IPS-18a (cell line): Measurements from ENCODE around the gene TBC1D14.
A peak's percentile ranks its signal among the peaks of the same experiment; 100 is the strongest.

ENCODE experiments used
- H3K27ac ChIP-seq: one replicate; pipeline ENCODE4 v1.5.1; 2013; ENCODE audit warnings: low read length
- H3K27me3 ChIP-seq: one replicate; pipeline ENCODE4 v1.6.1; 2013; ENCODE audit warnings: mild to moderate bottlenecking, low read length; ENCODE audit not compliant: control insufficient read depth, insufficient read depth
- H3K36me3 ChIP-seq: one replicate; pipeline ENCODE4 v1.6.1; 2013; ENCODE audit warnings: low read depth, low read length; ENCODE audit not compliant: control insufficient read depth
- H3K4me1 ChIP-seq: one replicate; pipeline ENCODE4 v1.6.1; 2013; ENCODE audit warnings: low read depth, low read length; ENCODE audit not compliant: control insufficient read depth
- H3K4me3 ChIP-seq: one replicate; pipeline ENCODE4 v1.5.1; 2013; ENCODE audit warnings: low read length
- H3K9ac ChIP-seq: one replicate; pipeline ENCODE4 v1.6.1; 2013; ENCODE audit warnings: mild to moderate bottlenecking, low read length, moderate library complexity
- H3K9me3 ChIP-seq: one replicate; pipeline ENCODE4 v1.6.1; 2013; ENCODE audit warnings: low read depth, low read length; ENCODE audit not compliant: control insufficient read depth

The TBC1D14 gene

DNA sequence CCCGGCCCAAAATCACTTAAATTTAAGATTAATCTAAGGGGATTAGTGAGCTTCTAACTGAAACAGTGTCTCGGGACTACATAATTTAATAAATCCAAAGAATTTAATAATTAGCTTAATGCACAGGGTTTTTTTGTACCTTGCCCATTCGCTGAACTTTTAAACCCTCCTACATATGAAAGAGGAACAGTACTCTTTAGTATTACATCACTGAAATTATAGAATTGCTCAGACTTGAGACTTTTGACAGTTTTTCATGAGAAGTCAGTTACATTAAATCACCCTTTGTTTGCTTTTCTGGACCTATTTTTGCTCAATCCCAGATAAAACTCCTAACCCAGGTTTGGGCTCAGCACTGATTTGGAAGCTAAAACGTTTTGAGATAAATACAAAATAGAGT, 131.1 kb downstream of the TBC1D14 start:
- Histone ChIP-seq H3K4me1 (peaks cover 7% of the 10 kb centered on the region), H3K9me3 (no peaks in the 10 kb centered on the region), H3K9ac (no peak overlapping the region), H3K36me3 (no peaks in the 10 kb centered on the region), H3K27me3 (peaks cover 37% of the 10 kb centered on the region), H3K27ac (no peak overlapping the region), H3K4me3 (no peak overlapping the region)

DNA sequence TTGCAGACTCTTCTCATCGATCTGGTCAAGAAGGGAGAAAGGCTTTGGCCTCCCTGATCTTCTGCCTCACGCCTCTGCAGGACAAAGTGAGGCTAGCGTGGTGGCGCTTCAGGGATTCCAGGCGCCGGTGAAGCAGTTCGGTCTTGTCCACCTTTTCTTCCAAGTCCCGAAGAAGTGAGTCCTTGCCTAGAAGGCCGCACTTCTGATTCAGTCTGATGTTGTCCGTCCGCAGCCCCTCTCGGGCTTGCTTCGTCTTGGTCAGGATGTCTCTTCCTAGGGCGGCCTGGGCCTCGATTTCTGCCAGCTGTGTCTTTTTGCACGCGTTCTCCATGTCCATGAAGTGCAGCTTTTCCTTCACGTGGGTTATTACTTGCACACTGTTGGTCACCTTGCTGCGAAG, 131.6 kb downstream of the TBC1D14 start:
- Histone ChIP-seq H3K27ac (no peak overlapping the region), H3K27me3 (peaks cover 37% of the 10 kb centered on the region), H3K9ac (no peak overlapping the region), H3K36me3 (no peaks in the 10 kb centered on the region), H3K4me1 (peaks cover 7% of the 10 kb centered on the region), H3K4me3 (no peak overlapping the region), H3K9me3 (no peaks in the 10 kb centered on the region)

DNA sequence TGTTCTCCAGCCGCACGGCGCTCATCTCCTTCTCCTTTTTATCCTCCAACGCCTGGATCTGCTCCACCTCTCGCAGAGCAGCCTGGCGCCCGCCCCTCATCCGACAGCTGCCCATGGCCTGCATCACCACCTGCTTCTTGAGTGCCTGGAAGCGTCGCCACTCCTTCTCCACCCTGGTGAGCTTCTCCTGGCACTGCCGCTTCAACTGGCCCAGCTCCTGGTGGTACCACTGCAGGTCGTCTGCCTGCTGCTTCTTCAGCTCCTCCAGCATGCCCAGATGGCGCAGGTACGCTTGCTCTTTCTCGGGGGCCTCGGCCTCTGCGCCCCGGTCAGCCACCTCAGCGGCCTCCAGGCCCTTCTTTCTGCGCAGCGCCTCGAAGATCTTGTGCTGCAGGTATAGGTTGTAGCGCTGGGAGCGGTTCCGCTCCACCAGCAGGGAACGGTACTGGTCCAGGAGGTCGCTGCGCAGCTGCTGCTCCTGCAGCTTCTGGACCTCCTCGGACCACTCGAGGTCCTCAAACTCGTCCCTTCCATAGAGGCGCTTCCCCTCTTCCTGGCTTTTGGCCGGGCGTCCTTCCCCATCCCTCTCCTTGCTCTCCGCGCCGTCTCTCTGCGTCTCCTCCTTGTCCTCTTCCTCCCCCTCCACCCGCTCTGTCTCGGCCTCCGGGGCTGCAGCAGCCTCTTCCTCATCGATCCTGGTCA, 132.3 kb downstream of the TBC1D14 start:
- Histone ChIP-seq H3K27me3 (peaks cover 37% of the 10 kb centered on the region), H3K9ac (no peak overlapping the region), H3K4me3 (peak overlapping the region; percentile 70), H3K36me3 (no peaks in the 10 kb centered on the region), H3K4me1 (peaks cover 7% of the 10 kb centered on the region), H3K9me3 (no peaks in the 10 kb centered on the region), H3K27ac (no peak overlapping the region)

DNA sequence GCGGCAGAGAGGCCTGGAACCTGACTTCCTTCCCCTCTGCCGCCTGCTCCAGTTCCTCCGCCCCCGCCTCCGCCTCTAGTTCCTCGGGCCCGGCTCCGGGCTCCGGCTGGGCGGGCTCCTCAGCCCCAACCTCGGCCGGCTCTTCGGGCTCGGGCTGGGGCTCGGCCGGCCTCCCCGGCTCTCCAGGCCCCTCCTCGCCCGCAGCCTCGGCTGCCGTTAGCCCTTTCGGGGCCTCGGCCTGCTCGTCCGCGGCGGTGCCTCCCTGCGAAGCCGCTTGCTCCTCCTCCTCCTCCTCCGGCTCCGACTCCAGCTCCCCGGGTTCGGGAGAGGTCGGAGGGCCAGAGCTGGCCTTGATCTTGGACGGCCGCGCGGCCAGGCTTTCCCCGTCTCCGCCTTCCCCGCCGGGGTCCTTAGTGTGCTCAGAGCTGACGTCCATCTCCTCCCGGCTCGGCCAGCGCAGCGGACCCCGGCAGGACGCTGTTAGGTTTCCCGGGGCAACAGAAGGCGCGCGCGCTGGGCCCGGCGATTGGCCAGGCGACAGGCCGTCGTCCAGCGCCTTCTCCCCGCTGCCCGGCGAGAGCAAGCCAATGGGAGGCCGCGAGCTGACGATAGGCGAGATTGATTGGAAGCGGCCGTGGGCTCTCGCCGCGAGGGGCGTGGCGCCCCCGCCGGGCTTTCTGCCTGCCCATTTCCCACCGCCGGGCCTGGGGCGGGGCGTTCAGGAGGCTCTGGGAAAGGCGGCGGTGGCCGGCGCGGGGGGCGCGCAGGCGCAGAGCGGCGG, 133.1 kb downstream of the TBC1D14 start:
- H3K9me3 ChIP-seq: no peaks in the 10 kb centered on the region
- H3K27me3 ChIP-seq: peaks cover 37% of the 10 kb centered on the region
- H3K4me3 ChIP-seq: peak overlapping the region; percentile 70
- H3K4me1 ChIP-seq: peaks cover 7% of the 10 kb centered on the region
- H3K9ac ChIP-seq: no peak overlapping the region
- H3K36me3 ChIP-seq: no peaks in the 10 kb centered on the region
- no peak overlapping the region for H3K27ac ChIP-seq

DNA sequence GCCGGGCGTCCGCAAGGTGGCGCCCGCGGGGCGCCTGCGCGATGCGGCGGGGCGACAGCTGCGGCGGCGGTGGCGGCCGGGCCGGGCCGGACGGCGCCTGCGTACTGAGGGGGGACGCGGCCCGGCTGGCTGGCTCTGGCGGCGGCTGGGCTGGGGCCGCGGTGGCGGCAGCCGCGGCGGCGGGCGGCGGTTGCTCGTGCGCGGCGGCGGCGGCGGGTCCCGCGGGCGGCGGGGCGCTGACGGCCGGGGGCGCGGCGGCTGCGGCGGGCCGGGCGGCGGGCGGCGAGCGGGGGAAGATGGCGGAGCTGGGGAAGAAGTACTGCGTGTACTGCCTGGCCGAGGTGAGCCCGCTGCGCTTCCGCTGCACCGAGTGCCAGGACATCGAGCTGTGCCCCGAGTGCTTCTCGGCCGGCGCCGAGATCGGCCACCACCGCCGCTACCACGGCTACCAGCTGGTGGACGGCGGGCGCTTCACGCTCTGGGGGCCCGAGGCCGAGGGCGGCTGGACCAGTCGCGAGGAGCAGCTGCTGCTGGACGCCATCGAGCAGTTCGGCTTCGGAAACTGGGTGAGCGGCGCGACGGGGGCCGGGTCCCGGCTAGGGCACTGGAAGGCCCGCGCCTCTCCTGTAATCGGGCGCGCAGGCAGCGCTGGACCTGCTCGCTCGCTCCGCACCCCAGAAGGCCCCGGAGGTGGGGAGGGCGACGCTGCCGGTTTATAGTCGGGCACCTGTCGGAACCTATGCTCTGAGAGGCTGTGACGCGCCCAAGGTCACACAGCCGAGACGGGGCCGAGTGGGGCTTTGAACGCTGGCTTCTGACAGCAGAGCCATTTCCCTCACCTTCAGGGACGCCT, 133.9 kb downstream of the TBC1D14 start, which contains the start of gene TADA2B:
TADA2B (plus strand) TSS at position 89 of the 853 bp plus-strand sequence; CDS start at position 297, 208 bp downstream.
- H3K9me3 ChIP-seq: no peaks in the 10 kb centered on the region
- H3K4me3 ChIP-seq: peak within 1 kb of the TSS; percentile 84
- peaks cover 37% of the 10 kb centered on the region for H3K27me3 ChIP-seq
- H3K9ac ChIP-seq: peak within 1 kb of the TSS; percentile 67
- H3K27ac ChIP-seq: no peak within 1 kb of the TSS
- no peaks in the 10 kb centered on the region for H3K36me3 ChIP-seq
- peaks cover 7% of the 10 kb centered on the region for H3K4me1 ChIP-seq

DNA sequence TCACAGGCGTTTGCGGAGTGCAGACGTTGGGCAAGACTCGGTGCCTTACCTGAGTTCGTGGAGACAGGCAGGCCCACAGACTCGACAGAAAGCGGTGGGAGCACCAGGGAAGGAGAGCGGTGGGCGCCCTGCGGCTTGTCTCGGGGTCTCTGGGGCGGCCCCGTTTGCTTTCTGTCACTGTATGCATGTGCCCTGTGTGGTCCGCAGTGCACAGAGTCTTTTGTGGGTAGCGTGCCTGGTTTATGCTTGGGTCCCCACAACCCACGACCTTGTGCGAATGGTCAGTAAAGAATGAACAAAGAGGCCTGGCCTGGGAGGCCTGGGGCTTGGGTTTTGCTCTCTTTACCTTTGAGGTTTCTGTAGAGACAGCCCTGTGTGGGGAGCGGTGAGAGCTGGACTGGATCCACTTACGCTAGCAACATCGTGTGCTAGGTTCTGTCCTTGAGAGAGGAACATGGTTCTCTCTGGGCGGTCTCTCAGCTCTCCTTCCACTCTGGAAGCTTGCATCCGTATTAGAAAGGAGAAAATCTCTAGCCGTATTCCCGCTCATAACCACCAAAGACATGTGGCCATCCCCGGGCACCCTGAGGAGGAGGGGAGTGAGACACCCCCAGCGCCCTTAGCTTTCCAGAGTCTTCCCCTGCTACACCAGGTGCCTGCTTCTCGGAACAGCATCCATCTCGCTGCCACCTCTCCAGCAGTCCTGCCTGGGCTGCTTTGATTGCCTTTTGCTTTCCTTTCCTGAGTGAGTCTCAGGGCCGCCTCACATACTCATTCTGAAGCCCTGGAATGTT, 134.7 kb downstream of the TBC1D14 start:
- H3K4me3 ChIP-seq: peak overlapping the region; percentile 84
- peaks cover 7% of the 10 kb centered on the region for H3K4me1 ChIP-seq
- no peak overlapping the region for H3K27ac ChIP-seq

DNA sequence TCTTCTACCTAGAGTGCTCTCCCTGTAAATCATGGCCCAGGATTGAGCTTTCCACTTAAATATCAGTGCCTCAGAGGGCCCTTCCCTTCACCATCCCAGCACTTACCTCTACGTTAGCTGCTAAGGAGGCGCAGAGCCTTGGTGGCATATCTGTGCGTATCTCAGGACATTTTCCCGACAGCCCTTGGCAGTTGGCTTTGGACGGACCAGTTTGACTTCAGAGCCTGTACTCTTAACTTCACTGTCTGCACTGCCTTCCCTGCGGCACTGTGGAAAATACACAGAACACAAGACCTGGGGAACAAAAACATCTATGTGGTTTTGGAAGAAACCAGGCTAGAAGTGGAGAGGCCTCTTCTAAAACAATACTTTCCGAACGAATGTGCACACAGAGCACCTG, 135.9 kb downstream of the TBC1D14 start:
- H3K27me3 ChIP-seq: peaks cover 33% of the 10 kb centered on the region
- H3K9me3 ChIP-seq: no peaks in the 10 kb centered on the region
- peaks cover 7% of the 10 kb centered on the region for H3K4me1 ChIP-seq
- no peak overlapping the region for H3K27ac ChIP-seq
- H3K9ac ChIP-seq: no peak overlapping the region
- H3K36me3 ChIP-seq: no peaks in the 10 kb centered on the region
- no peak overlapping the region for H3K4me3 ChIP-seq

More for the DNA sequence above, 134.7 kb downstream of the TBC1D14 start:
- Histone ChIP-seq H3K27me3 (peaks cover 37% of the 10 kb centered on the region), H3K36me3 (no peaks in the 10 kb centered on the region), H3K9me3 (no peaks in the 10 kb centered on the region), H3K9ac (peak overlapping the region; percentile 67)

DNA sequence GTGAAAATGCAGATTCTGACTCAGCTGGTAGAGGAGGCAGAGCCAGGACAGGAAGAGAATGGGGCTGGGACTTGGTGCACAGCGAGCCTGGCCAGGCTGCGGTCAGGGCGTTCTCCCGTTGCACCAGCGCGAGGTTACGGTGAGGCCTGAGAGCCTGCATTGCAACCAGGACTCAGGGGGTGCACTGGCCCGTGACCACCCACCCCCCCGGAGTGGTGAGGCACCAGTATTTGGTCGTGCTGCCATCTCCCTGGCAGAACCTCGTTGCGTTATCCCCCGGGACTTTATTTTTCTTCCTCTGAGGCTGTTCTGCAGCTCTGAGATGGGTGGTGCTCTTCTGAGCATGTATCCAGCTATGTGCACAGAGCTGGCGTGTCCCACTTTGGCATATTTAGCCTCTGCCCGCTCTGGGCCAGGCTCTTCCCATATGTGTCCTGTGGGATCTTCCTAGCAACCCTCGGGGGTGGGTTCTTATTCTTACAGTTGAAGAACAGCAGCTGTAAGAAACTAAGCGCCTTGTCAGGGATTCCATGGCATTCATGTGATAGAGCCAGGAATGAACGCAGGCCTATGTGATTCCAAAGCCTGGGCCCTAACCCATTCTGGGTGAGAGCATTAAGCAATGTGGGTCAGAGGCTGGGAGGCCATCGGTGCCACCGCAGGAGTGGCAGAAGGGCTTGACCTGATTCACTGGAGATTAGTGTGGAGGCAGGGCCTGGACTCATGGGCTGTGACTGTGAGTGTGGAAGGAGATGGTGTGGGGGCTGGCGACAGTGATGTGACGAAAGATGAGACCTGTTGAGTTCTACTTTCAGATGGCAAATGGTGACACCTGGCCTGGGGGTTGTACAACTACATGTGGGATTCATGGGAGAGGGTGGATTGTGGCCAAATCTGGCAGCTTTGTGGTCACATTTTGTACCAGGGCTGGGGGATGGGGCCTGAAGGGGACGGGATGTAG, 136.6 kb downstream of the TBC1D14 start:
- H3K9ac ChIP-seq: no peak overlapping the region

DNA sequence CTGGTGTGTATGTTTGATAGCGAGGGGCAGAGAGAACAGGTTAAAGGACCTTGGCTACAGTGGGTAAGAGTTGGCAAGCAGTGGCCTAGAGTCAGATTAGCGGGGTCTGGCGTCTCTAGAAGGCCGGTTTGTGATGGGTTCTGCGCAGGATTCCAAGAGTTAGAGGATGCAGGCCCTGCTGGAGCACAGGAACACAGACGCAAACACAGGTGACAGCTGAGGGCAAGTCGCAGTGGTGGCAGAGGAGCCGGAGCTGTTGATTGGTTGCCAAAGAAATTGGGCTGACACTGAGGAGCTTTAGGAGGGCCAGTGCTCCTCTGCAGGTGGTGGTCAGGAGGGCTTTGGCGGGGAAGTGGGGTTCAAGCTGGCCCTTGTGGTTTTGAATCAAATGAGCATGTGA, 137.3 kb downstream of the TBC1D14 start:
- Histone ChIP-seq H3K4me3 (no peak overlapping the region), H3K4me1 (peaks cover 7% of the 10 kb centered on the region)

More for the DNA sequence above, 136.6 kb downstream of the TBC1D14 start:
- H3K27ac ChIP-seq: no peak overlapping the region
- H3K27me3 ChIP-seq: peaks cover 26% of the 10 kb centered on the region
- H3K9me3 ChIP-seq: no peaks in the 10 kb centered on the region
- H3K36me3 ChIP-seq: no peaks in the 10 kb centered on the region
- H3K4me3 ChIP-seq: no peak overlapping the region
- peaks cover 7% of the 10 kb centered on the region for H3K4me1 ChIP-seq

DNA sequence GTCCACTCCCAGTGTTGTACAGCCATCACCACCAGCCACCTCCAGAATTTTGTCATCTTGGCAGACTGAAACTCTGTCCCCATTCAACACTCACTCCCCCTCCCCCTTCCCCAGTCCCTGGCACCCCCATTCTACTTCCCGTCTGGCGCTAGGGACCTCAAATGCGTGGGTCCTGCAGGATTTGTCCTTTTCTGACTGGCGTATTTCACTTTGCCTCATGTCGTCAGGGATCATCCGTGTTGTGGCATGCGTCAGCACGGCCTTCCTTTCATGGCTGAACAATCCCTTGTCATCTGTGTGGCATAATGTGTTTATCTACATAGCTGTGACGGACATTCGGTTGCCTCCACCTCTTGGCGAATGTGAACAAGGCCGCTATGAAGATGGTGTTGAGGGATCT, 139.0 kb downstream of the TBC1D14 start:
- Histone ChIP-seq H3K9ac (no peak overlapping the region), H3K4me1 (peaks cover 7% of the 10 kb centered on the region), H3K27ac (no peak overlapping the region), H3K27me3 (peaks cover 13% of the 10 kb centered on the region), H3K36me3 (no peaks in the 10 kb centered on the region), H3K4me3 (no peak overlapping the region), H3K9me3 (no peaks in the 10 kb centered on the region)

More for the DNA sequence above, 137.3 kb downstream of the TBC1D14 start:
- H3K27ac ChIP-seq: no peak overlapping the region
- no peak overlapping the region for H3K9ac ChIP-seq
- no peaks in the 10 kb centered on the region for H3K9me3 ChIP-seq
- no peaks in the 10 kb centered on the region for H3K36me3 ChIP-seq
- peaks cover 19% of the 10 kb centered on the region for H3K27me3 ChIP-seq
